ENCODE measurements around the gene TAS2R42.

Gene TAS2R42, protein sequence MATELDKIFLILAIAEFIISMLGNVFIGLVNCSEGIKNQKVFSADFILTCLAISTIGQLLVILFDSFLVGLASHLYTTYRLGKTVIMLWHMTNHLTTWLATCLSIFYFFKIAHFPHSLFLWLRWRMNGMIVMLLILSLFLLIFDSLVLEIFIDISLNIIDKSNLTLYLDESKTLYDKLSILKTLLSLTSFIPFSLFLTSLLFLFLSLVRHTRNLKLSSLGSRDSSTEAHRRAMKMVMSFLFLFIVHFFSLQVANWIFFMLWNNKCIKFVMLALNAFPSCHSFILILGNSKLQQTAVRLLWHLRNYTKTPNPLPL

DNA sequence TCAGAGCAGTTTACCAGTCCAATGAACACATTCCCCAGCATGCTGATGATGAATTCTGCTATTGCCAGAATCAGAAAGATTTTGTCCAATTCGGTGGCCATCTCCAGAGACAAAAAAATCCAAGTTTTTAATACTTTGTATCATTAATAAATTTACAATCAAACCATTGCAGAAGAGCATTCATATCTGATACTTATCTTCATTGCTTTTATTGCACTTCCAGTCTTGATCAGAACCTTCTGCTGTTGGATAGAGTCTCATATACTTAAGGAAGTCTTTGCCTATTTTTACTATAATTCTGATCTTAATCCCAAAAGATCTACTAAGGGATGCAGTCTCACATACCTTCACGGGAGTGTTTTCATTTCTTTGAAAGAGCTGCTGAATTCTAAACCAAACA, at the start of gene TAS2R42:
TAS2R42 (minus strand) TSS at position 101 of the 400 bp plus-strand sequence; CDS start at position 101, 0 bp downstream.
- DNase-seq (ENCODE audit: low read depth in 2 of 2), result no peak

- no peak for DNase-seq (ENCODE audit: low read depth in 2 of 2)
Measured at GRCh38 chr12:11233532-11233931, 46.8 kb upstream of the TAS2R42 start.

GRCh38 chr12:11228296-11228879, 41.7 kb upstream of the TAS2R42 start:
- peak; percentile 2 to 7 for DNase-seq (ENCODE audit: low read depth in 2 of 2)

DNA sequence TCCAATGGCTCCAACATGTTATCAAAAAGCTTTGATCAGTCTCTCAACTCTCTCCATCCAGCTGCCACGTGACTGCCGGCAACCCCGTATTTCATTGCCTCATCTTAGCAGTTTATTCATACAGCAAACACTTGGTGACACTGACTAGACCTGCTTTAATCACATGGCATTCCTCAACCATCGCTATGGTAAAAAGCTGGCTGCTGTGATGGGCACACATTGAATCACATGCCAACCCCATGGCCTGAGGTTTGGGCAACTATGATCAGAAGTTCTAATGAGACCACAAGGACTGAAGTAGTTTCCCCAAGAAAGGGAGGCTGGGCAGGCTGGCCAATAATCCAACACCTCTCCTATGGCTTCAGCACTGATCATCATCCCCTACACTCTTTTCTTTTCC, 40.6 kb upstream of the TAS2R42 start:
- DNase-seq (ENCODE audit: low read depth in 2 of 2), result no peak

DNA sequence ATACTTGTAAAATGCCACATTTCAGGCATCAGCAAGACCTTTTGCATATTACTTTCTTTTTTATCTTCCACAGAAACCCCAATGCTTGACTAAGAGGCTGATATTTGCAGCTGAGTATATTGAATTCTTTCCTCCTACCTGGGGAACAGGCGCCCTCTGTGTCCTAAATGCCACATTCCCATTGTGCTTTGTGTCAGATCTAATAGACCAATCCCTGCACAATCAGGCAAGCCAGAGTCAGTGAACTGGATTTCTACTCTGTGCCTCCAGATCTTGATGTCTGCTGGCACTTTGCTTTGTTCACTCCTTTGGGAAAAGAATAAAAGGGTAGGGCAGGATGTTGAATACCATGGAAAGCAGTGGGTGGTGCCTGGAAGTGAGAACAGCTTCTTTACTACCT, 22.4 kb upstream of the TAS2R42 start:
- no peak for DNase-seq (ENCODE audit: low read depth in 2 of 2)

DNA sequence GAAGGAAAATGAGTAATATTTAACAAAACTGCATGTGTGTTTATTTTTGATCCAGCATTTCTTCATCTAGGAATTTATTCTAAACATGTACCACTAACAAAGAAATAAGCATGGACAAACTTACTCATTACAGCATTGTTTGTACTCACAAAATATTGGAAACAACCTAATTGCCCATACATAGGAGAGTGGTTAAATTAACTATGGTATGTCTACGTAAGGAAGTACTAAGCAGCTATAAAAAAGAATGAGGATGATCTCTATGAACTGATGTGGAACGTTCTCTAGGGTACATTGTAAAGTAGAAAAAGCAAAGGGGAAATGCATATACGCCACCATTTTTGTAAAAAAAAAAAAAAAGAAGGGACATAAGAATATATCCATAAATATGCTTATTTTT, 17.4 kb upstream of the TAS2R42 start:
- DNase-seq (ENCODE audit: low read depth in 2 of 2), result no peak

GRCh38 chr12:11202811-11203210, 16.1 kb upstream of the TAS2R42 start:
- no peak for DNase-seq (ENCODE audit: low read depth in 2 of 2)

DNA sequence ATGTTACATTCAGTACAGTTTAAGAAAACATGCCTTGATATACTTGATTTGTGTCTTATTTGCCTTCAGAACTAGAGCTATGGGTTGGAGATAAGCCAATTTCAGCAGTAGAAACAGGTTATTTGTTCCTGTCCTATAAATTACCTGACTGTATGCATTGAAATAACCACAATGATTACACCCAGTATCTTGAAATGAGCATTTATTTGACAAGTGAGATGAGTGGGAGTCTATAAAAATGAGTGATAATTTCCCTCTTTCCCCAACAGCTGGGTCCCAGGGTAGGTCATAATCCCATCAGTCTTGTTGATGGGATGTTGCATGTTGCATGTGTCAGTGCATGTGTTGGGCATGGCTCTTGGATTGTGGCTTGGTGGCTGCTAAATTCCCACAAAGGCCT, 3.7 kb downstream of the TAS2R42 start:
- DNase-seq (ENCODE audit: low read depth in 2 of 2), result no peak

GRCh38 chr12:11182529-11182928, 4.2 kb downstream of the TAS2R42 start:
- no peak for DNase-seq (ENCODE audit: low read depth in 2 of 2)

- DNase-seq (ENCODE audit: low read depth in 2 of 2), result no peak
Measured at GRCh38 chr12:11178250-11178649, 8.5 kb downstream of the TAS2R42 start.

DNA sequence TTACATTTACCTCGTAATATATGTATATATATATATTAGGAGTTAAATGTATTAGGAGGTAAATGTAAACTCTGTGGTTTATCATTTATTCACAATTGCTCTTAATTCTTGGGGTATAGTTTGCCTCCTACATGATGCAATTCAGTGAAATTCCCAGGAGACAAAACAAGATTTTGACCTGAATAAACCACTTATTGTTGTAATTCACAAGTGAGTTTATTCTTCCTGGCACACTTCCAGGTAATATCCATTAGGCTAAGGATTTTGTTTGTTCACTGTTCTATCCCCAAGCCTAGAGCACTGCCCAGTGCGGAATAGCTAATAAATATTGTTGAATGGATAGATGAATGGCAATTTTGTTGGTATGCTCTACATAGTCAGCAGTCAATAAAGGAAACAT, 12.7 kb downstream of the TAS2R42 start:
- DNase-seq (ENCODE audit: low read depth in 2 of 2), result no peak

DNA sequence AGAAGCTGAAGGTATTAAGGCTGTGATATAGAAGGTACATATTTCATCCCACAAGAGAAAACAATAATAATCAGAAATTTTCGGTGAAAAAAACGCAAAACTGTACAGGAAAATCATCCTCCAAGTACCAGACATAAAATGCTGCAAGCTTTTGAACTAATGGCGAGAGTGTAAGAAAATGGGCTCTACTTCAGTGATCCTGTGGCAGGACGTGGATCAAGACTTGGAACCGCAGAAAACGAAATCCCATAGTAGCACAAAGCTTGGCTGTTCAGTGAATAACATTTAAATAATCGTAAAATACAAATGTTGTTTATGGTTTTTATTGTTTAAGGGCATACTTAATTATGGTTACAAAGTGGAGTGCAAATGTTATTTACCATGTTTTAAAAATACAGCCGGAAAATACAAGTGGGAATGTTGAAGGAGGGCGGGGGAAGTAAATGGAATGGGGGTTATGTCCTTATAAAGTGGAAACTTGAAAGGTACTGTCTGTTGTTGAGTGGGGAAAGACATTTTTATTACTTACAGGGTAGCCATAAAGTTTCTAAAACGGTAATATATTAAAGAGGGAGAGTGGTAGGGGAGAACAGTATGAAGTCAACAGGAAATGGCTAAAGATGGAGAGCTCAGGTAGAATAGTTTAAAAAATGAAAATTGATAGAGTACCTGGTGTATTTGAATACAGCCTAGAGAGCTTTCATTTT, 14.6 kb downstream of the TAS2R42 start:
- no peak for DNase-seq (ENCODE audit: low read depth in 2 of 2)

DNA sequence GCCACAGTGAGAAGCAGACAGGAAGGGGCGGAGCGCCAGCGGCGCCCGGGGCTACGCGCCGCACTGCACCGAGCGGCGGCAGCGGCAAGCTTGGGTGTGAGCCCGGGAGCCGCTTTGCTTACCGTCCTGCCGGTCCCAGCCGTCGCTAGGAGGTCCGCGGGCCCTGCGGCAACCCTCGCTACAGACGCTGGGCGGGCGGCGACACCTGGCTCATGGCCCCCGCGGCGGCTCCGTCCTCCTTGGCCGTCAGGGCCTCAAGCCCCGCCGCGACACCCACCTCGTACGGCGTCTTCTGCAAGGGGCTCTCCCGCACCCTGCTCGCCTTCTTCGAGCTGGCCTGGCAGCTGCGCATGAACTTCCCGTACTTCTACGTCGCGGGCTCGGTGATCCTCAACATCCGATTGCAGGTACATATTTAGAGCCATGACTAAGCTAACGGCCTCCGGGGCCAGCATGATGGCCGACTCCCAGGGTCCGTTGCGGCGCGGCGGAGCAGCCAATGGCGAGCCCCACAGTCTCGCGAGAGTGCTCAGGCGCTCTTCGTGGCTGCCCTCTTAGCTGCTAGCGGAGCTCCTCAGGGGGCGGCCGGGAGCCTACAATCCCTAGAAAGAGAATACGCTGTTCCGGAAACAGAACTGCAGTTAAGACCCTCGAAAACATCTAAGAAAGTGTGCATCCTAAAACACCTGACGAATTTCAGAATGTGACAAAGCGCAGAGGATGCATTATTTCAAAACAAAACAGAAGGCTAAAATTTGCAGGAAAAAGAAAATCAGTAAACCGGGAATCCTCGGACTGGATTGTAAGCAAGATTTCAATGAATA, 15.4 kb downstream of the TAS2R42 start, which contains the start of gene SMIM10L1:
SMIM10L1 (plus strand) TSS at position 50 of the 824 bp plus-strand sequence; CDS start at position 213, 163 bp downstream.
- peak; percentile 77 to 86 for DNase-seq (ENCODE audit: low read depth in 2 of 2)

GRCh38 chr12:11170810-11171144, 16.0 kb downstream of the TAS2R42 start:
- no peak for DNase-seq (ENCODE audit: low read depth in 2 of 2)

DNA sequence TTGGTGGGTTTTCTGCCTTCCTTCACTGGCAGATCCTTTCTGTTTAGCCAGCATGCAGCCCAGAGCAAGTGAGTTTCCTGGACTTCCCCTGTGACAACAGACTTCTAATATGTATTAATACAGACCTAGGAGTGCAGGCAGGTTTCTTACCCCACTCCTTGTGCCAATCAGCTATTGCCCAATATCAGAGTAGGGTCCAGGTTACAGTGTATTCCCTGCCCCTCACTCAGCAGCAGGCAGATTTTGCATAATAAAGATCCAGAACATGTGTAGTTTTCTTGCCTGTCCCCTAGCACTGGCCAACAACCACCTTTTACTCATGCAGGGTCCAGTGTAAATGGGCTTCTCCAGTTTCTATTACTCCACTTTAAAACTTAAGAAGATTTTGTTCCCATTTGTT, 20.4 kb downstream of the TAS2R42 start:
- no peak for DNase-seq (ENCODE audit: low read depth in 2 of 2)

- no peak for DNase-seq (ENCODE audit: low read depth in 2 of 2)
Measured at GRCh38 chr12:11164384-11164783, 22.4 kb downstream of the TAS2R42 start.

GRCh38 chr12:11162502-11162901, 24.2 kb downstream of the TAS2R42 start:
- no peak for DNase-seq (ENCODE audit: low read depth in 2 of 2)

DNA sequence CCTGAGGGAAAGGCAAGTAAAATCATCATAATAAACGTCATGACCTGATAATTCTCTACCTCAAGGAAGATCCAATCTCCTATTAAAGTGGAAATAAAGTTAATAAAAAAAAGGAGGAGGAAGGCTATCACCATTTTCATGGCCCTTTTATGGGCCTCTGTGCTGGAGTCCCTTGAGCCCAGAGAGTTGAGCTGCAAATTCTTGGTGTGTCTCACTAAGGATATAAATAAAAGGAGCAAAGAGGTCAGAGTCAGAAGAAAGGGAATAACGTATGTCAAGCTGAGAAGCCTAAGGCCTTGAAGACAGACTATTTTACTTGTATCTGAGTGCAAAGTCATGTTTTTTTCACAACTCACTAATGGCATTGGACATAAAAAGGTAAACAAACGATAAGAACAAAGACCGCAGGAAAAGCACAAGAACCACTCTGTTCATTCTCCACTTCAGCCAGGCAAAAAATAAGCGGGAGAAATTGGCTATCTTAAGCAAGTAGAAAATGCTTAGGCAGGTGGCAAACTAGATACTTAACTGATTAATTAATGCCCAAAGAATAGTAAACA, 27.8 kb downstream of the TAS2R42 start:
- DNase-seq (ENCODE audit: low read depth in 2 of 2), result no peak

DNA sequence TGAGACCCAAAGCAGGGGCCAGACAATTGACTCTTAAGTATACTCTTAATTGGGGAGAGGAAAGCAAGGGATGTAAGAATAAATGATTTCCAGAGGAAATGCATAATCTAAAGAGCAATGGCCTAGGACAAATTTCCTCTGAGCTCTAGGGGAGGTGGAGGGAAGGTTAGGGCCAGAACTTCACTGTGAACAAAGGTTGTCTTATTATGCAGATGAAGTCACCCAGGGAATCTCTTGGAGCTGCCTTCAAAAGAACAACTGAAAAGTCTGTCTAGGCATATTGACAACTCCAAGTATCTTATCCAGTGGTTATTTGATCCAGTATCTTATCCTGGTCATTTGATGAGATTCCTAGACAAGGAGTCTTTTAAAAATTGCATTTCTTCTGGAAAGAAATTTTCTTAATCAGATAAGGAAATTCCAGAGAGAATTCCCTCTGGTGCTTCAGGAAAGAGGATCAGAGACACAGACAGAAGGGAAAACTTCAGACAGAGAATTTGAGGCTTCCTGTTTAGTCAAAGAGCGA, 32.3 kb downstream of the TAS2R42 start:
- no peak for DNase-seq (ENCODE audit: low read depth in 2 of 2)

GRCh38 chr12:11152725-11153124, 34.0 kb downstream of the TAS2R42 start:
- no peak for DNase-seq (ENCODE audit: low read depth in 2 of 2)

GRCh38 chr12:11150832-11151231, 35.9 kb downstream of the TAS2R42 start:
- DNase-seq (ENCODE audit: low read depth in 2 of 2), result no peak

DNA sequence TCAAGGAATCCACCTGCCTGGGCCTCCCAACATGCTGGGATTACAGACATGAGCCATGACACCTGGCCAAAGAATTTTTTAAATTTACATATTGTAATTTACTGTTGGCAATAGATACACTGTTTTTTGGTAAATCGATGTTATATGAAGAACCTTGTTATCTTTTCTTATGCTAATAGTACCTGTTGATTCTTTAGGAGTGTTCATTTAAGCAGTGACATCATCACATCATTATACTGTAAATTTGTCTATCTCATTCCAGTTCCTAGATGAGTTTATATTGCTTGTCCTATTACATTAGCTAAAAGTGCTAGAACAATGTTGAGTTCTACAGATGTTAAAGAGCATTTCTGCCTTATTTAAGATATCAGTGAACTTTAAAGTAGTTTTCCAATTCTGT, 39.3 kb downstream of the TAS2R42 start:
- DNase-seq (ENCODE audit: low read depth in 2 of 2), result no peak
